Endothelial cell of umbilical vein (primary cell): ENCODE measurements around the gene ZNF827. TPM values are rescaled to one million over a fixed set of nuclear protein-coding genes. Genes with fewer than 3 reads are reported as not detected.

ENCODE experiments used
- BruUV-seq: library from RNA; stranded (reverse); fragments of 400-500 nt; replicated peaks from 2 replicates; lab custom pipeline; 2021; lab: Mats Ljungman, UMichigan
- CTCF ChIA-PET: fragments of 300-600, 350-600 bp; sonication (Branson Sonifier 250); formaldehyde crosslinking; loops from one replicate; lab custom pipeline; 2021; ENCODE audit warnings: antibody characterized with exemption, inconsistent platforms; lab: Charles Lee
- POLR2A ChIA-PET: fragments of 300-600, 350-600 bp; sonication (Branson Sonifier 250); formaldehyde crosslinking; loops from one replicate; lab custom pipeline; 2021; ENCODE audit warnings: antibody characterized with exemption, inconsistent platforms; lab: Charles Lee
- DNase-seq: peaks from one replicate; pipeline ENCODE4 v3.0.0-alpha.2; 2011; ENCODE audit warnings: low read depth, low spot score
- FAIRE-seq: peaks from 2 replicates; lab custom pipeline; 2011; peaks lifted over from hg19 to GRCh38; lab: Jason Lieb, UNC
- H2AFZ ChIP-seq: 2 replicates; pipeline ENCODE4 v1.6.0; 2012; ENCODE audit warnings: low read depth, low read length, control low read depth, inconsistent platforms
- H3K27ac ChIP-seq: 2 replicates; pipeline ENCODE4 v1.5.1; 2011; ENCODE audit warnings: low read depth, mild to moderate bottlenecking, control low read depth, low read length, moderate library complexity; ENCODE audit not compliant: insufficient read depth
- H3K27me3 ChIP-seq, 2 experiments: 2 replicates each; pipeline versions ENCODE4 v1.6.0 to v1.6.1; 2011; ENCODE audit warnings: low read length in 2 of 2, mixed read lengths in 1 of 2; ENCODE audit not compliant: control insufficient read depth in 2 of 2, insufficient read depth in 2 of 2
- H3K36me3 ChIP-seq, 2 experiments: 2 replicates in 1 of 2; 3 replicates in 1 of 2; pipeline ENCODE4 v1.5.1; 2011; ENCODE audit warnings: low read length in 2 of 2, mild to moderate bottlenecking in 1 of 2, moderate library complexity in 1 of 2; ENCODE audit not compliant: control insufficient read depth in 2 of 2, insufficient read depth in 2 of 2; ENCODE audit errors: extremely low read depth in 1 of 2
- H3K4me1 ChIP-seq: 3 replicates; pipeline ENCODE4 v1.5.1; 2011; ENCODE audit warnings: mild to moderate bottlenecking, low read length; ENCODE audit not compliant: control insufficient read depth, insufficient read depth; ENCODE audit errors: extremely low read depth
- H3K4me2 ChIP-seq: 2 replicates; pipeline ENCODE4 v1.6.1; 2011; ENCODE audit warnings: low read length, control low read depth, mixed read lengths; ENCODE audit not compliant: insufficient read depth
- H3K4me3 ChIP-seq, 3 experiments: fragments of 200-600 bp in 1 of 3; sonication (generic), shearing (Covaris generic) in 1 of 3; replicated peaks in 1 of 3; 2 replicates each; pipeline ENCODE4 v1.5.1; 2011 to 2016; ENCODE audit warnings: control low read depth in 3 of 3, low read length in 3 of 3, mild to moderate bottlenecking in 2 of 3, inconsistent platforms in 1 of 3, low read depth in 1 of 3, moderate library complexity in 1 of 3; ENCODE audit not compliant: insufficient read depth in 1 of 3
- H3K79me2 ChIP-seq: 2 replicates; pipeline ENCODE4 v1.6.0; 2012; ENCODE audit warnings: low read length, inconsistent platforms; ENCODE audit not compliant: control insufficient read depth, insufficient read depth
- H3K9ac ChIP-seq: replicated peaks from 2 replicates; pipeline ENCODE3; 2011; ENCODE audit warnings: low read length, control low read depth; ENCODE audit not compliant: insufficient read depth; ENCODE audit errors: extremely low read depth
- H3K9me1 ChIP-seq: replicated peaks from 3 replicates; pipeline ENCODE4 v1.6.0; 2011; ENCODE audit warnings: mild to moderate bottlenecking, low read length; ENCODE audit not compliant: control insufficient read depth, insufficient read depth; ENCODE audit errors: extremely low read depth
- H3K9me3 ChIP-seq: replicated peaks from 2 replicates; pipeline ENCODE4 v1.5.1; 2012; ENCODE audit warnings: low read length, inconsistent platforms; ENCODE audit not compliant: control insufficient read depth, insufficient read depth
- H4K20me1 ChIP-seq: replicated peaks from 2 replicates; pipeline ENCODE3; 2011; ENCODE audit warnings: mild to moderate bottlenecking, low read length; ENCODE audit not compliant: control insufficient read depth, insufficient read depth; ENCODE audit errors: extremely low read depth
- CTCF ChIP-seq, 2 donors: IDR thresholded peaks; 1 replicate in 1 of 2; 2 replicates in 1 of 2; pipeline ENCODE4 v1.5.1; 2011; ENCODE audit warnings: low read length in 2 of 2, mild to moderate bottlenecking in 2 of 2, moderate library complexity in 2 of 2, control low read depth in 1 of 2, inconsistent platforms in 1 of 2, low read depth in 1 of 2; ENCODE audit not compliant: insufficient read depth in 1 of 2; ENCODE audit errors: extremely low read depth in 1 of 2
- FOS ChIP-seq: IDR thresholded peaks from 2 replicates; pipeline ENCODE4 v1.6.1; 2011; ENCODE audit warnings: mild to moderate bottlenecking, low read length, moderate library complexity, borderline replicate concordance; ENCODE audit not compliant: insufficient read depth
- MAX ChIP-seq: IDR thresholded peaks from 2 replicates; pipeline ENCODE4 v1.6.1; 2011; ENCODE audit not compliant: insufficient read depth, insufficient read length
- MYC ChIP-seq: IDR thresholded peaks from one replicate; pipeline ENCODE4 v1.6.1; 2011; ENCODE audit warnings: mild to moderate bottlenecking, low read depth, low read length
- POLR2A ChIP-seq: IDR thresholded peaks from 2 replicates; pipeline ENCODE4 v1.6.1; 2012; ENCODE audit warnings: low read depth, mild to moderate bottlenecking, control low read depth, low read length
- POLR2AphosphoS5 ChIP-seq: IDR thresholded peaks from 2 replicates; pipeline ENCODE4 v1.6.1; 2012; ENCODE audit warnings: low read depth, mild to moderate bottlenecking, control low read depth, low read length, moderate library complexity; ENCODE audit not compliant: insufficient read depth
- dilution Hi-C: fragments of 300-500 bp; cut with MboI; formaldehyde crosslinking; loops from one replicate; pipeline ENCODE4 v1.15.0; 2019; ENCODE audit warnings: low sequenced_read_pairs; ENCODE audit not compliant: extremely low pct_ligation_motif_present
- intact Hi-C: fragments of 100-400 bp; cut with micrococcal nuclease; formaldehyde crosslinking; loops from one replicate; pipeline ENCODE4 v1.10.0; 2022
- polyA plus RNA-seq, 4 experiments: library from polyadenylated mRNA; depleted of rRNA in 3 of 4; stranded (reverse) in 3 of 4; unstranded in 1 of 4; fragments of >200 nt; gene quantifications; 2 replicates each; pipeline versions ENCODE4 v1.2.1 to v1.2.3, GENCODE V29; 2011 to 2012; ENCODE audit warnings: missing spikeins in 1 of 4
- total RNA-seq: library from RNA; stranded (reverse); gene quantifications from 2 replicates; pipeline ENCODE4 v1.2.3, GENCODE V29; 2021

The ZNF827 gene
- total and polyA plus RNA-seq, 2 donors (not counting 3 experiments of a cell fraction or from before 2014, with no cell fraction given) = 16.9 to 23.7 TPM

- Histone ChIP-seq H3K27ac (no peak overlapping the region), H3K4me2 (no peak overlapping the region), H3K9me3 (no peaks in the 10 kb centered on the region), H3K9me1 (no peaks in the 10 kb centered on the region), H3K79me2 (no peaks in the 10 kb centered on the region), H3K4me1 (no peaks in the 10 kb centered on the region), H2AFZ (no peak overlapping the region), H3K36me3 (peaks cover 0 to 3% of the 10 kb centered on the region in 2 experiments), H4K20me1 (no peaks in the 10 kb centered on the region), H3K9ac (no peak overlapping the region), H3K4me3 (no peak overlapping the region), H3K27me3 (no peaks in the 10 kb centered on the region)
- TF ChIP-seq POLR2AphosphoS5 = no peak
- TF ChIP-seq MAX = no peak
- TF ChIP-seq MYC = no peak
- TF ChIP-seq FOS = no peak
- no peak for TF ChIP-seq CTCF (IDR thresholded peaks at IDR 0.05; ENCODE audit: extremely low read depth in 1 of 2, insufficient read depth in 1 of 2, low read depth in 1 of 2, low read length in 2 of 2)
- TF ChIP-seq POLR2A = no peak
- ChIA-PET POLR2A (no interaction called here), CTCF (interaction anchor here (1.6 kb wide), 1 partner anchor 10 kb away, joined by 5 read pairs; no protein-coding TSS in a partner anchor)
- DNase-seq (no peak), FAIRE-seq (no peak)
- dilution Hi-C loops = no loop called here
- intact Hi-C loops = no loop called here
- BruUV-seq = no TSS peak
Measured at GRCh38 chr4:145757188-145757587, 181.4 kb downstream of the ZNF827 start.
